A549 (cell line): ENCODE data around the gene FGF2. TPM values are rescaled to one million over a fixed set of nuclear protein-coding genes. Genes with fewer than 3 reads are reported as not detected.

Experiments
- ATAC-seq, 2 experiments: fragments of 200-7000 bp in 1 of 2; fragments of >200 bp in 1 of 2; cut with Nextera tagmentation in 1 of 2; cut with Tn5 transposase in 1 of 2; 3 replicates each; pipeline versions ENCODE4 v1.8.0 to v1.9.1; 2018 to 2020; ENCODE audit warnings: mild to moderate bottlenecking in 1 of 2, moderate library complexity in 1 of 2
- CTCF ChIA-PET: fragments of 300-600 bp; sonication (Branson Sonifier 250); formaldehyde crosslinking; extraction: SDS; loops from one replicate; lab custom pipeline; 2021; ENCODE audit warnings: antibody characterized with exemption, inconsistent platforms; lab: Yijun Ruan, JAX
- POLR2A ChIA-PET: fragments of 350-600 bp; formaldehyde crosslinking; extraction: SDS; loops from one replicate; lab custom pipeline; 2021; ENCODE audit warnings: antibody characterized with exemption, inconsistent platforms; lab: Yijun Ruan, JAX
- DNase-seq, 2 experiments: peaks; one replicate each; pipeline versions ENCODE4 v3.0.0 to v3.0.0-alpha.2; 2011 to 2016; ENCODE audit warnings: low read depth in 1 of 2, low spot score in 1 of 2
- FAIRE-seq: peaks from 2 replicates; lab custom pipeline; 2011; peaks lifted over from hg19 to GRCh38; lab: Jason Lieb, UNC
- H3K27ac ChIP-seq, 2 experiments: fragments of >200 bp; sonication (Bioruptor Twin); formaldehyde crosslinking; 3 replicates each; pipeline ENCODE4 v1.5.1; 2016 to 2017
- H3K4me1 ChIP-seq: fragments of >200 bp; sonication (Bioruptor Twin); formaldehyde crosslinking; 3 replicates; pipeline ENCODE4 v1.6.1; 2016
- H3K4me2 ChIP-seq: fragments of >200 bp; sonication (Bioruptor Twin); formaldehyde crosslinking; 3 replicates; pipeline ENCODE4 v1.6.1; 2016
- H3K4me3 ChIP-seq: fragments of >200 bp; sonication (Bioruptor Twin); formaldehyde crosslinking; 3 replicates; pipeline ENCODE4 v1.5.1; 2016
- H3K9me3 ChIP-seq: fragments of >200 bp; sonication (Bioruptor Twin); formaldehyde crosslinking; 3 replicates; pipeline ENCODE4 v1.6.1; 2016
- ATOH8 ChIP-seq: fragments of 250-450 bp; sonication (Bioruptor Pico); IDR thresholded peaks from 2 replicates; pipeline ENCODE4 v1.5.0; 2020; ENCODE audit warnings: low read depth, mild to moderate bottlenecking, moderate library complexity
- BCL3 ChIP-seq: fragments of >200 bp; sonication (Bioruptor Twin); formaldehyde crosslinking; IDR thresholded peaks from 3 replicates; pipeline ENCODE4 v1.6.1; 2016
- CBX2 ChIP-seq: fragments of 200-600 bp; sonication (generic); IDR thresholded peaks from 2 replicates; pipeline ENCODE4 v1.6.1; 2016; ENCODE audit warnings: low read depth, mild to moderate bottlenecking, borderline replicate concordance
- CHD2 ChIP-seq: fragments of 150-350 bp; IDR thresholded peaks from 2 replicates; pipeline ENCODE4 v1.6.1; 2014; ENCODE audit warnings: low read length; ENCODE audit not compliant: partially characterized antibody
- CHD4 ChIP-seq: fragments of 200-600 bp; sonication (generic); IDR thresholded peaks from 2 replicates; pipeline ENCODE4 v1.6.1; 2016; ENCODE audit warnings: antibody characterized with exemption, mild to moderate bottlenecking, borderline replicate concordance
- EHMT2 ChIP-seq: fragments of 200-600 bp; sonication (generic); IDR thresholded peaks from 2 replicates; pipeline ENCODE4 v1.6.1; 2016; ENCODE audit warnings: antibody characterized with exemption, low read depth, mild to moderate bottlenecking, moderate library complexity
- ESRRA ChIP-seq: fragments of 150-350 bp; IDR thresholded peaks from 2 replicates; pipeline ENCODE4 v1.6.1; 2014; ENCODE audit warnings: mild to moderate bottlenecking, low read length, borderline replicate concordance
- FOXS1 ChIP-seq: fragments of 250-450 bp; sonication (Bioruptor Pico); IDR thresholded peaks from 2 replicates; pipeline ENCODE4 v1.5.0; 2020; ENCODE audit warnings: mild to moderate bottlenecking, moderate library complexity
- GATA3 ChIP-seq: IDR thresholded peaks from 2 replicates; pipeline ENCODE4 v1.6.1; 2012; ENCODE audit warnings: borderline replicate concordance
- HDAC2 ChIP-seq: fragments of 200-600 bp; sonication (generic); IDR thresholded peaks from 2 replicates; pipeline ENCODE4 v1.6.1; 2016
- HES2 ChIP-seq: fragments of >200 bp; sonication (Bioruptor Twin); formaldehyde crosslinking; IDR thresholded peaks from 2 replicates; pipeline ENCODE4 v1.6.1; 2016
- HEYL ChIP-seq: fragments of 250-450 bp; sonication (Bioruptor Pico); IDR thresholded peaks from 2 replicates; pipeline ENCODE4 v1.8.0; 2021; ENCODE audit warnings: mild to moderate bottlenecking, moderate library complexity
- HOXB13 ChIP-seq: fragments of 250-450 bp; sonication (Bioruptor Pico); IDR thresholded peaks from 2 replicates; pipeline ENCODE4 v1.5.0; 2020; ENCODE audit warnings: low read depth, mild to moderate bottlenecking, moderate library complexity
- HOXB5 ChIP-seq: fragments of 250-450 bp; sonication (Bioruptor Pico); IDR thresholded peaks from 2 replicates; pipeline ENCODE4 v1.5.0; 2020; ENCODE audit warnings: mild to moderate bottlenecking, moderate library complexity
- JUNB ChIP-seq: fragments of >200 bp; sonication (Bioruptor Twin); formaldehyde crosslinking; IDR thresholded peaks from 2 replicates; pipeline ENCODE4 v1.6.1; 2016
- KDM1A ChIP-seq: fragments of 200-600 bp; sonication (generic); IDR thresholded peaks from 2 replicates; pipeline ENCODE4 v1.6.1; 2016; ENCODE audit warnings: low read depth, mild to moderate bottlenecking
- MAFK ChIP-seq: fragments of 450-650 bp; IDR thresholded peaks from 2 replicates; pipeline ENCODE4 v1.6.1; 2014; ENCODE audit not compliant: partially characterized antibody
- MAX ChIP-seq: IDR thresholded peaks from 2 replicates; pipeline ENCODE4 v1.6.1; 2012
- MYC ChIP-seq: IDR thresholded peaks from 2 replicates; pipeline ENCODE4 v1.6.1; 2012; ENCODE audit warnings: mild to moderate bottlenecking, inconsistent platforms, low read length, improper control_type of control experiment, borderline replicate concordance
- RAD21 ChIP-seq, 2 experiments: fragments of >200 bp in 1 of 2; sonication (Bioruptor Twin) in 1 of 2; formaldehyde crosslinking in 1 of 2; IDR thresholded peaks in 1 of 2; conservative IDR thresholded peaks in 1 of 2; 2 replicates in 1 of 2; 3 replicates in 1 of 2; pipeline ENCODE4 v1.6.1; 2012 to 2018; ENCODE audit warnings: inconsistent platforms in 1 of 2
- RARB ChIP-seq: fragments of 250-450 bp; sonication (Bioruptor Pico); IDR thresholded peaks from 2 replicates; pipeline ENCODE4 v1.8.0; 2021; ENCODE audit warnings: mild to moderate bottlenecking, moderate library complexity
- RFX5 ChIP-seq: fragments of 450-650 bp; IDR thresholded peaks from 2 replicates; pipeline ENCODE4 v1.7.1; 2014; ENCODE audit warnings: antibody characterized with exemption, mild to moderate bottlenecking, moderate library complexity
- SMC3 ChIP-seq: fragments of >200 bp; sonication (Bioruptor Twin); formaldehyde crosslinking; IDR thresholded peaks from 3 replicates; pipeline ENCODE4 v1.6.1; 2018; ENCODE audit warnings: inconsistent platforms
- SREBF2 ChIP-seq: fragments of 450-650 bp; IDR thresholded peaks from 2 replicates; pipeline ENCODE4 v1.6.1; 2014; ENCODE audit warnings: mild to moderate bottlenecking, moderate library complexity
- TFCP2L1 ChIP-seq: fragments of 250-450 bp; sonication (Bioruptor Pico); IDR thresholded peaks from 2 replicates; pipeline ENCODE4 v1.5.0; 2021; ENCODE audit warnings: mild to moderate bottlenecking
- TP53 ChIP-seq: fragments of 250-450 bp; sonication (Bioruptor Pico); IDR thresholded peaks from 2 replicates; pipeline ENCODE4 v1.5.0; 2021; ENCODE audit warnings: mild to moderate bottlenecking, moderate library complexity
- ZNF302 ChIP-seq: fragments of 250-450 bp; sonication (Bioruptor Pico); IDR thresholded peaks from 2 replicates; pipeline ENCODE4 v1.9.0; 2021; ENCODE audit warnings: inconsistent platforms, mild to moderate bottlenecking, moderate library complexity
- WGBS: methylation state at CpG from one replicate; pipeline ENCODE4 v1.1.6; 2017; ENCODE audit errors: missing lambda C conversion rate; 5-methylcytosine and 5-hydroxymethylcytosine counted together
- polyA plus RNA-seq, 4 experiments: library from polyadenylated mRNA; depleted of rRNA in 3 of 4; stranded (reverse); fragments of >200 nt; fragmentation: RNase III in 1 of 4; extraction: RNeasy Plus Mini Kit Qiagen cat#74134 plus additional on column Dnase treatment in 1 of 4; gene quantifications; 2 replicates in 3 of 4; 3 replicates in 1 of 4; pipeline ENCODE4 v1.2.3, GENCODE V29; 2011 to 2017

FGF2 gene
- polyA plus RNA-seq, 2 of the 4 experiments (the other 2 are of a cell fraction), result 35.1 to 45.2 TPM

- FAIRE-seq, result no peak
Observed at GRCh38 chr4:122803788-122804208, 22.8 kb upstream of the FGF2 start.

GRCh38 chr4:122806981-122807679 lies 19.5 kb upstream of the FGF2 start:
- H3K27ac ChIP-seq, result no peak overlapping the region
- ATAC-seq (no peak), DNase-seq (no peak), FAIRE-seq (no peak)
- no peaks in the 10 kb centered on the region for H3K9me3 ChIP-seq
- 64% methylated on average over 3 of the region's 3 CpGs for WGBS
- TF ChIP-seq RAD21 (conservative IDR thresholded peaks at IDR 0.05 in 1 of 2, IDR thresholded peaks at IDR 0.05 in 1 of 2), result no peak
- no peak for TF ChIP-seq ESRRA
- TF ChIP-seq CBX2, result no peak
- no peak for TF ChIP-seq TFCP2L1 (CRISPR knock-in tag)
- TF ChIP-seq EHMT2, result no peak
- TF ChIP-seq SMC3, result no peak
- no peak for TF ChIP-seq RFX5
- TF ChIP-seq TP53 (CRISPR knock-in tag), result no peak
- TF ChIP-seq ATOH8 (CRISPR knock-in tag), result no peak
- no peak for TF ChIP-seq FOXS1 (CRISPR knock-in tag)
- no peak for TF ChIP-seq HOXB13 (CRISPR knock-in tag)
- no peak for TF ChIP-seq MAFK
- TF ChIP-seq RARB (CRISPR knock-in tag), result no peak
- TF ChIP-seq HES2, result no peak
- TF ChIP-seq BCL3, result no peak
- no peak for TF ChIP-seq CHD4
- TF ChIP-seq MAX, result no peak
- TF ChIP-seq MYC, result no peak
- TF ChIP-seq CHD2, result no peak
- no peak for TF ChIP-seq GATA3
- H3K4me2 ChIP-seq, result no peak overlapping the region
- H3K4me1 ChIP-seq, result peaks cover 6% of the 10 kb centered on the region; the same call in 2 of the 3 replicates
- no peak overlapping the region for H3K4me3 ChIP-seq
- CTCF ChIA-PET, result interaction anchor here (1.3 kb wide), 1 partner anchor 10 kb away, joined by 3 read pairs; no protein-coding TSS in a partner anchor
- POLR2A ChIA-PET, result no interaction called here

More at GRCh38 chr4:122803788-122804208, 22.8 kb upstream of the FGF2 start:
- H3K4me2 ChIP-seq, result no peak overlapping the region
- WGBS, result 87% methylated on average over 4 of the region's 4 CpGs
- CTCF ChIA-PET, result interaction anchor here (1.0 kb wide), 1 partner anchor 202 kb away, joined by 3 read pairs; no protein-coding TSS in a partner anchor
- no peak for ATAC-seq
- no peak for TF ChIP-seq FOXS1 (CRISPR knock-in tag)
- no peak for TF ChIP-seq GATA3
- TF ChIP-seq HEYL (CRISPR knock-in tag), result no peak
- no peak for TF ChIP-seq SREBF2
- no peak for TF ChIP-seq ZNF302 (CRISPR knock-in tag)
- TF ChIP-seq MAX, result no peak
- TF ChIP-seq RARB (CRISPR knock-in tag), result no peak
- no peak for TF ChIP-seq SMC3
- no peak for TF ChIP-seq KDM1A
- TF ChIP-seq HDAC2, result no peak
- no peak for TF ChIP-seq BCL3
- TF ChIP-seq JUNB, result no peak
- TF ChIP-seq HOXB5 (CRISPR knock-in tag), result no peak
- TF ChIP-seq, all 56 proteins: peak for 0
- peaks cover under 1% of the 10 kb centered on the region; the same call in 1 of the 3 replicates for H3K4me1 ChIP-seq
- no peak overlapping the region for H3K4me3 ChIP-seq
- H3K27ac ChIP-seq, result no peak overlapping the region
- no peak for DNase-seq
- no peaks in the 10 kb centered on the region for H3K9me3 ChIP-seq
- POLR2A ChIA-PET, result no interaction called here
